GM10266 (cell line): ENCODE measurements around the gene ADGRG3.
A peak's percentile ranks its signal among the peaks of the same experiment; 100 is the strongest.

ENCODE experiments used
- DNase-seq: peaks from one replicate; pipeline ENCODE4 v3.0.0; 2012; ENCODE audit errors: extremely low spot score
- CTCF ChIP-seq: IDR thresholded peaks from 2 replicates; pipeline ENCODE4 v1.5.1; 2012; ENCODE audit warnings: mild to moderate bottlenecking, low read depth; ENCODE audit not compliant: control insufficient read depth, insufficient read depth; ENCODE audit errors: missing control alignments

Gene ADGRG3

GRCh38 chr16:57693550-57693949 is 25.4 kb downstream of the ADGRG3 start:
- no peak for TF ChIP-seq CTCF
- DNase-seq = no peak

- no peak for TF ChIP-seq CTCF
- DNase-seq = no peak
These were observed 26.2 kb downstream of the ADGRG3 start for GRCh38 chr16:57694231-57694724.

GRCh38 chr16:57694725-57695679 is 26.9 kb downstream of the ADGRG3 start, which contains the start of gene DRC7:
Gene DRC7 (plus strand): TSS chr16:57694806. CDS start chr16:57697950, 3,144 bp downstream.
- DNase-seq = peak; percentile 66

GRCh38 chr16:57695680-57696069 is 27.6 kb downstream of the ADGRG3 start:
- no peak for TF ChIP-seq CTCF
- DNase-seq = no peak

More at GRCh38 chr16:57694725-57695679, 26.9 kb downstream of the ADGRG3 start, which contains the start of gene DRC7:
- no peak for TF ChIP-seq CTCF

GRCh38 chr16:57696240-57696639 is 28.1 kb downstream of the ADGRG3 start:
- no peak for DNase-seq
- TF ChIP-seq CTCF = no peak

- no peak for TF ChIP-seq CTCF
These were observed 29.9 kb downstream of the ADGRG3 start for GRCh38 chr16:57697896-57698537.

More at GRCh38 chr16:57697896-57698537, 29.9 kb downstream of the ADGRG3 start:
- no peak for DNase-seq
